K562 (cell line): ENCODE data around the gene TREM2. TPM values are rescaled to one million over a fixed set of nuclear protein-coding genes. Genes with fewer than 3 reads are reported as not detected.
A peak's percentile ranks its signal among the peaks of the same experiment; 100 is the strongest.

Experiments
- ATAC-seq: fragments of 200-7000 bp; cut with Tn5 transposase; 3 replicates; pipeline ENCODE4 v1.9.1; 2020; ENCODE audit warnings: moderate library complexity
- BruUV-seq: library from RNA; stranded (reverse); fragments of 400-500 nt; replicated peaks from 2 replicates; lab custom pipeline; 2021; lab: Mats Ljungman, UMichigan
- CTCF ChIA-PET: fragments of 300-600 bp; formaldehyde crosslinking; extraction: SDS; loops from one replicate; lab custom pipeline; 2021; ENCODE audit warnings: low intra/inter-chr PET ratio; lab: Yijun Ruan, JAX
- POLR2A ChIA-PET: fragments of 300-600, 350-650 bp; sonication (Branson Sonifier 250); formaldehyde crosslinking; extraction: SDS; loops from one replicate; lab custom pipeline; 2021; ENCODE audit warnings: antibody characterized with exemption, inconsistent platforms; lab: Yijun Ruan, JAX
- DNase-seq, 4 experiments: peaks; one replicate each; pipeline versions ENCODE4 v3.0.0 to v3.0.0-alpha.2; 2011 to 2018; ENCODE audit warnings: low spot score in 3 of 4, mixed read lengths in 3 of 4; ENCODE audit errors: extremely low read depth in 1 of 4
- FAIRE-seq: peaks from 2 replicates; lab custom pipeline; 2011; peaks lifted over from hg19 to GRCh38; lab: Jason Lieb, UNC
- H2AFZ ChIP-seq: 2 replicates; pipeline ENCODE4 v1.6.0; 2011; ENCODE audit warnings: low read depth, low read length, control low read depth, inconsistent platforms
- H3K27ac ChIP-seq: fragments of 200-600 bp; 3 replicates; pipeline ENCODE4 v1.8.0; 2011; ENCODE audit warnings: low read depth, mild to moderate bottlenecking, control low read depth, inconsistent platforms, low read length, moderate library complexity, mixed read lengths; ENCODE audit errors: extremely low read depth
- H3K27me3 ChIP-seq, 2 experiments: fragments of 300-600 bp in 1 of 2; 2 replicates in 1 of 2; 3 replicates in 1 of 2; pipeline versions ENCODE4 v1.6.0 to v1.8.0; 2011; ENCODE audit warnings: inconsistent platforms in 2 of 2, low read length in 2 of 2, mild to moderate bottlenecking in 1 of 2, mixed read lengths in 1 of 2, moderate library complexity in 1 of 2; ENCODE audit not compliant: control insufficient read depth in 2 of 2, insufficient read depth in 2 of 2
- H3K36me3 ChIP-seq: fragments of 300-600 bp; 3 replicates; pipeline ENCODE4 v1.8.0; 2011; ENCODE audit warnings: mild to moderate bottlenecking, low read length, inconsistent platforms; ENCODE audit not compliant: control insufficient read depth, insufficient read depth
- H3K4me1 ChIP-seq, 2 experiments: fragments of 200-600 bp in 1 of 2; replicated peaks in 1 of 2; 2 replicates in 1 of 2; 3 replicates in 1 of 2; pipeline versions ENCODE4 v1.5.1 to v1.8.0; 2011; ENCODE audit warnings: inconsistent platforms in 2 of 2, low read length in 2 of 2, mild to moderate bottlenecking in 1 of 2, mixed read lengths in 1 of 2, moderate library complexity in 1 of 2; ENCODE audit not compliant: control insufficient read depth in 2 of 2, insufficient read depth in 2 of 2
- H3K4me2 ChIP-seq: 2 replicates; pipeline ENCODE4 v1.6.1; 2011; ENCODE audit warnings: low read length, control low read depth, inconsistent platforms, mixed read lengths; ENCODE audit not compliant: insufficient read depth
- H3K4me3 ChIP-seq: fragments of 200-600 bp; sonication (generic), shearing (Covaris generic); 2 replicates; pipeline ENCODE4 v1.5.1; 2016; ENCODE audit warnings: control low read depth, inconsistent platforms
- H3K79me2 ChIP-seq: fragments of 200-600 bp; 3 replicates; pipeline ENCODE4 v1.8.0; 2011; ENCODE audit warnings: low read length, inconsistent platforms; ENCODE audit not compliant: control insufficient read depth, insufficient read depth
- H3K9ac ChIP-seq, 2 experiments: 2 replicates each; pipeline versions ENCODE4 v1.6.0 to v1.6.1; 2011; ENCODE audit warnings: low read depth in 2 of 2, low read length in 2 of 2, control low read depth in 1 of 2, inconsistent platforms in 1 of 2, mild to moderate bottlenecking in 1 of 2, mixed read lengths in 1 of 2; ENCODE audit not compliant: insufficient read depth in 1 of 2
- H3K9me1 ChIP-seq: one replicate; pipeline ENCODE4 v1.6.0; 2011; ENCODE audit warnings: inconsistent platforms, mild to moderate bottlenecking, low read length, moderate library complexity; ENCODE audit not compliant: control insufficient read depth, insufficient read depth
- H3K9me3 ChIP-seq: replicated peaks from 2 replicates; pipeline ENCODE4 v1.5.1; 2011; ENCODE audit warnings: low read depth, low read length, inconsistent platforms; ENCODE audit not compliant: control insufficient read depth, insufficient read depth
- H4K20me1 ChIP-seq: replicated peaks from 2 replicates; pipeline ENCODE4 v1.6.1; 2011; ENCODE audit warnings: low read length, inconsistent platforms, mixed read lengths; ENCODE audit not compliant: control insufficient read depth, insufficient read depth
- FOXA3 ChIP-seq, 2 experiments: fragments of 450-650 bp in 1 of 2; sonication (generic) in 1 of 2; formaldehyde crosslinking; IDR thresholded peaks in 1 of 2; conservative IDR thresholded peaks in 1 of 2; 2 replicates each; pipeline versions ENCODE4 v1.4.0 to v1.8.0; 2020 to 2022; ENCODE audit warnings: mild to moderate bottlenecking in 2 of 2, missing genetic modification reagents in 1 of 2
- KDM1A ChIP-seq, 2 experiments: fragments of 450-650 bp; IDR thresholded peaks; 2 replicates each; pipeline ENCODE4 v1.6.1; 2016; ENCODE audit warnings: mild to moderate bottlenecking in 2 of 2
- KLF1 ChIP-seq: fragments of 450-650 bp; IDR thresholded peaks from 2 replicates; pipeline ENCODE4 v1.6.1; 2016; ENCODE audit warnings: missing genetic modification characterization, missing compliant biosample characterization
- NELFE ChIP-seq: IDR thresholded peaks from 2 replicates; pipeline ENCODE4 v1.6.1; 2011; ENCODE audit warnings: mild to moderate bottlenecking; ENCODE audit not compliant: insufficient read depth, insufficient read length
- NRF1 ChIP-seq, 2 experiments: fragments of 450-650 bp; IDR thresholded peaks in 1 of 2; conservative IDR thresholded peaks in 1 of 2; 2 replicates each; pipeline ENCODE4 v1.6.1; 2014; ENCODE audit warnings: mild to moderate bottlenecking in 2 of 2
- POLR3G ChIP-seq: IDR thresholded peaks from 2 replicates; pipeline ENCODE4 v1.6.1; 2011; ENCODE audit not compliant: insufficient read length, insufficient replicate concordance; ENCODE audit errors: extremely low read depth
- POU5F1 ChIP-seq: fragments of 150-350 bp; IDR thresholded peaks from 2 replicates; pipeline ENCODE4 v1.6.1; 2014; ENCODE audit warnings: borderline replicate concordance, low read length, low read depth, mild to moderate bottlenecking; ENCODE audit not compliant: partially characterized antibody
- ZNF668 ChIP-seq: fragments of 250-450 bp; sonication (Bioruptor Pico); IDR thresholded peaks from 2 replicates; pipeline ENCODE4 v1.8.0; 2022; ENCODE audit warnings: mild to moderate bottlenecking, inconsistent platforms
- ZNF707 ChIP-seq: fragments of 250-450 bp; sonication (Bioruptor Pico); conservative IDR thresholded peaks from 2 replicates; pipeline ENCODE4 v1.8.0; 2022; ENCODE audit warnings: inconsistent platforms, mild to moderate bottlenecking, moderate library complexity
- ZNF75A ChIP-seq: fragments of 450-650 bp; formaldehyde crosslinking; IDR thresholded peaks from 2 replicates; pipeline ENCODE4 v1.4.0; 2020; ENCODE audit warnings: mild to moderate bottlenecking
- WGBS: fragments of 100-300 bp; shearing (Covaris generic); methylation state at CpG from one replicate; pipeline ENCODE4 v1.1.6; 2016; ENCODE audit warnings: low coverage, mixed read lengths; ENCODE audit not compliant: insufficient coverage; ENCODE audit errors: missing lambda C conversion rate; 5-methylcytosine and 5-hydroxymethylcytosine counted together
- in situ Hi-C: fragments of 300-500 bp; cut with MboI; formaldehyde crosslinking; loops from 4 replicates; pipeline ENCODE4 v1.15.0; 2018; ENCODE audit warnings: inconsistent platforms, mixed read lengths
- intact Hi-C: fragments of 100-400 bp; cut with micrococcal nuclease; formaldehyde crosslinking; loops from 2 replicates; pipeline ENCODE4 v1.14.2; 2022
- polyA plus RNA-seq, 8 experiments: library from polyadenylated mRNA; depleted of rRNA in 4 of 8; stranded (reverse) in 5 of 8; unstranded in 3 of 8; fragments of >200 nt; fragmentation: Nextera tagmentation in 2 of 8; fragmentation: Illumina TruSeq in 1 of 8; extraction: Ambion mirVana in 2 of 8; extraction: Trizol in 1 of 8; gene quantifications; 2 replicates each; pipeline versions ENCODE4 v1.2.1 to v1.2.3, GENCODE V29; 2011 to 2014; ENCODE audit warnings: inconsistent platforms in 1 of 8, missing spikeins in 1 of 8
- total RNA-seq, 7 experiments: library from RNA; depleted of rRNA in 6 of 7; stranded (reverse); fragments of >200 nt in 6 of 7; fragmentation: Illumina TruSeq in 2 of 7; extraction: Trizol in 2 of 7; gene quantifications; 2 replicates each; pipeline versions ENCODE4 v1.2.1 to v1.2.3, GENCODE V29; 2011 to 2021; ENCODE audit warnings: low replicate concordance in 1 of 7
- TF ChIP-seq, protein P1 (sequence below): fragments of 250-450 bp; sonication (Bioruptor Pico); IDR thresholded peaks from 2 replicates; pipeline ENCODE4 v1.8.0; 2022; ENCODE audit warnings: inconsistent platforms, mild to moderate bottlenecking, moderate library complexity, borderline replicate concordance
- TF ChIP-seq, protein P2 (sequence below): sonication (generic); formaldehyde crosslinking; IDR thresholded peaks from 2 replicates; pipeline ENCODE4 v1.9.0; 2022; ENCODE audit warnings: mild to moderate bottlenecking, missing genetic modification reagents
- TF ChIP-seq, protein P3 (sequence below): fragments of 250-450 bp; sonication (Bioruptor Pico); IDR thresholded peaks from 2 replicates; pipeline ENCODE4 v1.8.0; 2021; ENCODE audit warnings: mild to moderate bottlenecking, moderate library complexity
- TF ChIP-seq, protein P4 (sequence below): fragments of 450-650 bp; formaldehyde crosslinking; IDR thresholded peaks from 2 replicates; pipeline ENCODE4 v1.4.0; 2020; ENCODE audit warnings: mild to moderate bottlenecking, moderate library complexity
- TF ChIP-seq, protein P5 (sequence below): conservative IDR thresholded peaks from 2 replicates; pipeline ENCODE4 v1.6.1; 2011; ENCODE audit warnings: low read depth, mild to moderate bottlenecking, low read length; ENCODE audit not compliant: control insufficient read depth

The TREM2 gene
- total and polyA plus RNA-seq, 9 of the 15 experiments (the other 6 are each of a cell fraction or from before 2014, with no cell fraction given) = not detected

DNA sequence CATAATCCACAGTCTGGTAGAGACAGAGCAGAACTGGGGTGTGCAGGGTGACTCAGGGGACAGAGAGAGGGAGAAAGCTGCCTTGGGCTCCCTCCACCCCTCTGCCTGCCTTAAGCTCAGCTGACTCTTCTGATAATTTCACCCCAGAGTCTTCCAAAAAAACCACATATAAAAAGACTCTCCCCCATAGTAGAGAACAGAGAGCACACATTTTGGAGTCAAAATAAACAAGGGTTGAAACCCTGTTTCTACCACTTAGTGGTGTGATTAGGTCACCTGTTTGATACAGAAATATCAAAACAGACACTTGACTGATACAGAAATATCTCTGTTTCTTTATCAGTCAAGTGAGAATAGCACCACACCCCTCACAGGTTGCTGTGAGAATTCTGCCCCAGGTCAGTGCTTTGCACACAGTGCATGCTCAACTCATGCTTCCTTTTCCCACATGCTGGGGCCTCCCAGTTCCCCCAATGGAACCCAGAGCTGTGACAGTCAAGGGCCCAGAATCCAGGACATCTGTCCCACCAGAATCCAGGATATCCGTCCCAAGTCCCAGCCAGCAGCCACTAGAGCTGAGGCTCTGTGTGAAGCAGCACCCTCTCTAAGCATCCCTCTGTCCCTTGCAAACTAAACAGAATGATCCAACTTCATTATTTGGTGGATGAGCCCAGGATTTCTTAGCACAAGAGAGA, 36.8 kb upstream of the TREM2 start:
- ChIA-PET CTCF (no interaction called here), POLR2A (interaction anchor here (1.0 to 2.4 kb wide), 3 partner anchors 11 to 16 kb away, joined by 3 to 10 read pairs (median 4); no protein-coding TSS in a partner anchor)
- Histone ChIP-seq H3K36me3 (no peaks in the 10 kb centered on the region), H3K27ac (peak overlapping the region; percentile 63; the same call in 2 of the 3 replicates), H4K20me1 (no peaks in the 10 kb centered on the region), H3K4me1 (peaks cover 21 to 38% of the 10 kb centered on the region in 2 experiments), H3K4me2 (peak overlapping the region; percentile 69), H3K9me3 (no peaks in the 10 kb centered on the region), H3K79me2 (no peaks in the 10 kb centered on the region), H3K9ac (peak overlapping the region; percentile 53 to 69; a peak in 3 of 4 replicates), H2AFZ (0 out of 2 replicates have a peak overlapping the region, but pooled peaks have one; percentile 14), H3K4me3 (no peak overlapping the region), H3K27me3 (no peaks in the 10 kb centered on the region; a peak in 1 of 5 replicates), H3K9me1 (no peaks in the 10 kb centered on the region)
- in situ Hi-C loops (no loop called here), intact Hi-C loops (no loop called here)
- BruUV-seq = no TSS peak
- FAIRE-seq = peak; percentile 66
- peak in 2 of 4 experiments; percentile 42 to 52 for DNase-seq
- ATAC-seq = peak; percentile 32
- WGBS = 46% methylated on average over 1 of the region's 1 CpG
- TF ChIP-seq POU5F1 (no peak), KLF1 (tag) (no peak), KDM1A (IDR thresholded peaks at IDR 0.05) (no peak), ZNF668 (CRISPR knock-in tag) (no peak), POLR3G (no peak), NELFE (no peak), ZNF75A (CRISPR knock-in tag) (peak; percentile 82), ZNF707 (CRISPR knock-in tag) (no peak), FOXA3 (CRISPR knock-in tag; conservative IDR thresholded peaks at IDR 0.05 in 1 of 2, IDR thresholded peaks at IDR 0.05 in 1 of 2) (no peak), NRF1 (conservative IDR thresholded peaks at IDR 0.05 in 1 of 2, IDR thresholded peaks at IDR 0.05 in 1 of 2) (0 out of 4 replicates have a peak, but pooled peaks of 1 of the 2 experiments have one; percentile 12)
- TF ChIP-seq, protein P1, sequence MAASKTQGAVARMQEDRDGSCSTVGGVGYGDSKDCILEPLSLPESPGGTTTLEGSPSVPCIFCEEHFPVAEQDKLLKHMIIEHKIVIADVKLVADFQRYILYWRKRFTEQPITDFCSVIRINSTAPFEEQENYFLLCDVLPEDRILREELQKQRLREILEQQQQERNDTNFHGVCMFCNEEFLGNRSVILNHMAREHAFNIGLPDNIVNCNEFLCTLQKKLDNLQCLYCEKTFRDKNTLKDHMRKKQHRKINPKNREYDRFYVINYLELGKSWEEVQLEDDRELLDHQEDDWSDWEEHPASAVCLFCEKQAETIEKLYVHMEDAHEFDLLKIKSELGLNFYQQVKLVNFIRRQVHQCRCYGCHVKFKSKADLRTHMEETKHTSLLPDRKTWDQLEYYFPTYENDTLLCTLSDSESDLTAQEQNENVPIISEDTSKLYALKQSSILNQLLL (CRISPR knock-in tag) = no peak
- TF ChIP-seq, protein P2, sequence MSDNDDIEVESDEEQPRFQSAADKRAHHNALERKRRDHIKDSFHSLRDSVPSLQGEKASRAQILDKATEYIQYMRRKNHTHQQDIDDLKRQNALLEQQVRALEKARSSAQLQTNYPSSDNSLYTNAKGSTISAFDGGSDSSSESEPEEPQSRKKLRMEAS = no peak
- TF ChIP-seq, protein P3, sequence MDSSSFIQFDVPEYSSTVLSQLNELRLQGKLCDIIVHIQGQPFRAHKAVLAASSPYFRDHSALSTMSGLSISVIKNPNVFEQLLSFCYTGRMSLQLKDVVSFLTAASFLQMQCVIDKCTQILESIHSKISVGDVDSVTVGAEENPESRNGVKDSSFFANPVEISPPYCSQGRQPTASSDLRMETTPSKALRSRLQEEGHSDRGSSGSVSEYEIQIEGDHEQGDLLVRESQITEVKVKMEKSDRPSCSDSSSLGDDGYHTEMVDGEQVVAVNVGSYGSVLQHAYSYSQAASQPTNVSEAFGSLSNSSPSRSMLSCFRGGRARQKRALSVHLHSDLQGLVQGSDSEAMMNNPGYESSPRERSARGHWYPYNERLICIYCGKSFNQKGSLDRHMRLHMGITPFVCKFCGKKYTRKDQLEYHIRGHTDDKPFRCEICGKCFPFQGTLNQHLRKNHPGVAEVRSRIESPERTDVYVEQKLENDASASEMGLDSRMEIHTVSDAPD (CRISPR knock-in tag) = no peak
- TF ChIP-seq, protein P4, sequence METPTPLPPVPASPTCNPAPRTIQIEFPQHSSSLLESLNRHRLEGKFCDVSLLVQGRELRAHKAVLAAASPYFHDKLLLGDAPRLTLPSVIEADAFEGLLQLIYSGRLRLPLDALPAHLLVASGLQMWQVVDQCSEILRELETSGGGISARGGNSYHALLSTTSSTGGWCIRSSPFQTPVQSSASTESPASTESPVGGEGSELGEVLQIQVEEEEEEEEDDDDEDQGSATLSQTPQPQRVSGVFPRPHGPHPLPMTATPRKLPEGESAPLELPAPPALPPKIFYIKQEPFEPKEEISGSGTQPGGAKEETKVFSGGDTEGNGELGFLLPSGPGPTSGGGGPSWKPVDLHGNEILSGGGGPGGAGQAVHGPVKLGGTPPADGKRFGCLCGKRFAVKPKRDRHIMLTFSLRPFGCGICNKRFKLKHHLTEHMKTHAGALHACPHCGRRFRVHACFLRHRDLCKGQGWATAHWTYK (CRISPR knock-in tag) = no peak
- TF ChIP-seq, protein P5, sequence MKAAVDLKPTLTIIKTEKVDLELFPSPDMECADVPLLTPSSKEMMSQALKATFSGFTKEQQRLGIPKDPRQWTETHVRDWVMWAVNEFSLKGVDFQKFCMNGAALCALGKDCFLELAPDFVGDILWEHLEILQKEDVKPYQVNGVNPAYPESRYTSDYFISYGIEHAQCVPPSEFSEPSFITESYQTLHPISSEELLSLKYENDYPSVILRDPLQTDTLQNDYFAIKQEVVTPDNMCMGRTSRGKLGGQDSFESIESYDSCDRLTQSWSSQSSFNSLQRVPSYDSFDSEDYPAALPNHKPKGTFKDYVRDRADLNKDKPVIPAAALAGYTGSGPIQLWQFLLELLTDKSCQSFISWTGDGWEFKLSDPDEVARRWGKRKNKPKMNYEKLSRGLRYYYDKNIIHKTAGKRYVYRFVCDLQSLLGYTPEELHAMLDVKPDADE = no peak
